B cell (primary cell): ENCODE results near the gene CD151. TPM values are rescaled to one million over a fixed set of nuclear protein-coding genes. Genes with fewer than 3 reads are reported as not detected.

Experiments
- ATAC-seq: fragments of 200-7000 bp; cut with Tn5 transposase; one replicate; pipeline ENCODE4 v1.10.0; 2021; ENCODE audit warnings: low read depth, mild to moderate bottlenecking, moderate number of reproducible peaks, moderate library complexity
- CTCF ChIA-PET: fragments of 350-600 bp; sonication (Branson Sonifier 250); formaldehyde crosslinking; loops from one replicate; lab custom pipeline; 2021; ENCODE audit warnings: antibody characterized with exemption, inconsistent platforms; lab: Charles Lee
- POLR2A ChIA-PET: fragments of 350-600 bp; sonication (Branson Sonifier 250); formaldehyde crosslinking; loops from one replicate; lab custom pipeline; 2021; ENCODE audit warnings: antibody characterized with exemption; lab: Charles Lee
- DNase-seq: peaks from one replicate; pipeline ENCODE4 v3.0.0; 2013
- H2AFZ ChIP-seq: 2 replicates; pipeline ENCODE4 v1.6.1; 2012; ENCODE audit warnings: mild to moderate bottlenecking, low read depth, low read length; ENCODE audit not compliant: insufficient read depth, poor library complexity, severe bottlenecking
- H3K27ac ChIP-seq, 2 donors: 1 replicate in 1 of 2; 2 replicates in 1 of 2; pipeline ENCODE4 v1.5.1; 2012 to 2013; ENCODE audit warnings: low read length in 2 of 2, mild to moderate bottlenecking in 2 of 2, moderate library complexity in 1 of 2
- H3K27me3 ChIP-seq, 4 experiments: fragments of 200-600 bp in 1 of 4; sonication (generic) in 1 of 4; replicated peaks in 1 of 4; 1 replicate in 2 of 4; 2 replicates in 2 of 4; pipeline versions ENCODE4 v1.6.1 to v1.7.0; 2013 to 2016; ENCODE audit warnings: low read length in 3 of 4, mild to moderate bottlenecking in 2 of 4, mixed read lengths in 1 of 4, moderate library complexity in 1 of 4; ENCODE audit not compliant: insufficient read depth in 4 of 4, control insufficient read depth in 3 of 4; ENCODE audit errors: control extremely low read depth in 1 of 4
- H3K36me3 ChIP-seq, 2 experiments: replicated peaks in 1 of 2; 1 replicate in 1 of 2; 2 replicates in 1 of 2; pipeline versions ENCODE4 v1.6.1 to v1.7.1; 2013; ENCODE audit warnings: low read length in 1 of 2; ENCODE audit not compliant: insufficient read depth in 2 of 2, control insufficient read depth in 1 of 2; ENCODE audit errors: control extremely low read depth in 1 of 2, extremely low read depth in 1 of 2
- H3K4me1 ChIP-seq, 2 donors: fragments of 200-600 bp in 1 of 2; sonication (generic) in 1 of 2; 1 replicate in 1 of 2; 2 replicates in 1 of 2; pipeline versions ENCODE4 v1.5.1 to v1.6.1; 2013 to 2017; ENCODE audit warnings: low read length in 2 of 2; ENCODE audit not compliant: control insufficient read depth in 2 of 2, insufficient read depth in 2 of 2
- H3K4me2 ChIP-seq: replicated peaks from 2 replicates; pipeline ENCODE3; 2012; ENCODE audit warnings: mild to moderate bottlenecking, low read depth, low read length; ENCODE audit not compliant: poor library complexity, severe bottlenecking
- H3K4me3 ChIP-seq, 5 experiments: fragments of 200-600 bp in 1 of 5; sonication (generic) in 1 of 5; 1 replicate in 3 of 5; 2 replicates in 2 of 5; pipeline versions ENCODE4 v1.5.1 to v1.7.0; 2011 to 2016; ENCODE audit warnings: low read length in 4 of 5, mild to moderate bottlenecking in 4 of 5, low read depth in 2 of 5, control low read depth in 1 of 5, moderate library complexity in 1 of 5; ENCODE audit not compliant: insufficient read depth in 1 of 5; ENCODE audit errors: control extremely low read depth in 1 of 5, extremely low read depth in 1 of 5
- H3K79me2 ChIP-seq: fragments of 200-600 bp; sonication (generic); one replicate; pipeline ENCODE4 v1.6.0; 2016; ENCODE audit warnings: low read length; ENCODE audit not compliant: control insufficient read depth, insufficient read depth
- H3K9ac ChIP-seq: fragments of 200-600 bp; sonication (generic); 2 replicates; pipeline ENCODE4 v1.6.1; 2017; ENCODE audit warnings: mild to moderate bottlenecking, low read length, moderate library complexity
- H3K9me3 ChIP-seq, 3 donors: one replicate each; pipeline versions ENCODE4 v1.6.1 to v1.7.1; 2013; ENCODE audit warnings: low read length in 2 of 3; ENCODE audit not compliant: control insufficient read depth in 2 of 3, insufficient read depth in 1 of 3; ENCODE audit errors: control extremely low read depth in 1 of 3
- H4K20me1 ChIP-seq: 2 replicates; pipeline ENCODE4 v1.6.0; 2012; ENCODE audit warnings: mild to moderate bottlenecking, low read length; ENCODE audit not compliant: insufficient read depth, control insufficient read depth, poor library complexity, severe bottlenecking
- H3K27ac Mint-ChIP-seq: one replicate; pipeline ENCODE4 v1.8.0; 2021; ENCODE audit warnings: mixed read lengths
- H3K27me3 Mint-ChIP-seq: one replicate; pipeline ENCODE4 v1.8.0; 2021; ENCODE audit warnings: mixed read lengths
- H3K4me1 Mint-ChIP-seq: one replicate; pipeline ENCODE4 v1.8.0; 2021; ENCODE audit warnings: mixed read lengths
- H3K4me3 Mint-ChIP-seq: one replicate; pipeline ENCODE4 v1.8.0; 2021; ENCODE audit warnings: mixed read lengths
- H3K9me3 Mint-ChIP-seq: one replicate; pipeline ENCODE4 v1.8.0; 2022; ENCODE audit warnings: mixed read lengths; ENCODE audit not compliant: insufficient read depth
- CTCF ChIP-seq: fragments of 200-600 bp; IDR thresholded peaks from one replicate; pipeline ENCODE4 v1.8.0; 2022; ENCODE audit warnings: antibody characterized with exemption, mild to moderate bottlenecking
- EZH2 ChIP-seq: IDR thresholded peaks from 2 replicates; pipeline ENCODE4 v1.6.1; 2012; ENCODE audit warnings: borderline replicate concordance, low read depth, mild to moderate bottlenecking, moderate library complexity, low read length; ENCODE audit not compliant: insufficient read depth, poor library complexity, severe bottlenecking
- WGBS: methylation state at CpG from one replicate; pipeline ENCODE4 v1.1.5; 2013; ENCODE audit warnings: missing lambda C conversion rate; ENCODE audit not compliant: insufficient coverage; 5-methylcytosine and 5-hydroxymethylcytosine counted together
- intact Hi-C: fragments of 100-400 bp; cut with micrococcal nuclease; formaldehyde crosslinking; loops from one replicate; pipeline ENCODE4 v1.10.0; 2022
- polyA plus RNA-seq: library from polyadenylated mRNA; depleted of rRNA; stranded (reverse); fragments of >200 nt; gene quantifications from 2 replicates; pipeline ENCODE4 v1.2.3, GENCODE V29; 2012
- total RNA-seq, 2 donors: library from RNA; stranded (reverse); fragments of 120-200 nt in 1 of 2; gene quantifications; 1 replicate in 1 of 2; 2 replicates in 1 of 2; pipeline versions ENCODE4 v1.2.3 to v1.2.4, GENCODE V29; 2013 to 2022

The CD151 gene
- total and polyA plus RNA-seq, 2 donors (not counting 1 experiment from before 2014, with no cell fraction given) = 24.4 to 25.5 TPM

GRCh38 chr11:797296-798092 is 35.3 kb upstream of the CD151 start:
- H3K79me2 ChIP-seq = peaks cover 68% of the 10 kb centered on the region
- CTCF ChIA-PET = interaction anchor here (1.3 to 1.8 kb wide), 3 partner anchors 14 to 71 kb away, joined by 3 to 5 read pairs (median 4); no protein-coding TSS in a partner anchor

More at GRCh38 chr11:797296-798092, 35.3 kb upstream of the CD151 start:
- DNase-seq (peak; percentile 88), ATAC-seq (peak; percentile 46)
- peaks cover 66% of the 10 kb centered on the region for H4K20me1 ChIP-seq
- peak overlapping the region; percentile 89 for H3K9ac ChIP-seq
- under 1% methylated on average over 56 of the region's 57 CpGs for WGBS
- Mint-ChIP-seq H3K27me3 (no peaks in the 10 kb centered on the region), H3K4me3 (peak overlapping the region; percentile 95), H3K9me3 (no peaks in the 10 kb centered on the region), H3K27ac (peak overlapping the region; percentile 92), H3K4me1 (peaks cover 20% of the 10 kb centered on the region)
- intact Hi-C loops = loop anchor here (1.0 to 10.0 kb wide), 10 partner anchors 8 to 590 kb away; partner anchors contain the start of genes BET1L, GATD1, HRAS and LRRC56
- H3K27me3 ChIP-seq = no peaks in the 10 kb centered on the region
- H3K36me3 ChIP-seq = peaks cover 0 to 11% of the 10 kb centered on the region in 2 experiments
- peaks cover 17 to 35% of the 10 kb centered on the region in 2 donors for H3K4me1 ChIP-seq
- peak overlapping the region; percentile 83 to 93 for H3K27ac ChIP-seq
- H3K4me3 ChIP-seq = peak overlapping the region; percentile 19 to 95 (median 93)
- peak overlapping the region; percentile 87 for H2AFZ ChIP-seq
- TF ChIP-seq EZH2 = no peak
- TF ChIP-seq CTCF = no peak
- H3K9me3 ChIP-seq = no peaks in the 10 kb centered on the region
- POLR2A ChIA-PET = interaction anchor here (1.3 to 2.8 kb wide), 3 partner anchors 8 to 101 kb away, joined by 4 to 12 read pairs (median 6); partner anchors contain the start of gene RPLP2
- peak overlapping the region; percentile 99 for H3K4me2 ChIP-seq
